ENCODE data around the gene FHIT.

DNA sequence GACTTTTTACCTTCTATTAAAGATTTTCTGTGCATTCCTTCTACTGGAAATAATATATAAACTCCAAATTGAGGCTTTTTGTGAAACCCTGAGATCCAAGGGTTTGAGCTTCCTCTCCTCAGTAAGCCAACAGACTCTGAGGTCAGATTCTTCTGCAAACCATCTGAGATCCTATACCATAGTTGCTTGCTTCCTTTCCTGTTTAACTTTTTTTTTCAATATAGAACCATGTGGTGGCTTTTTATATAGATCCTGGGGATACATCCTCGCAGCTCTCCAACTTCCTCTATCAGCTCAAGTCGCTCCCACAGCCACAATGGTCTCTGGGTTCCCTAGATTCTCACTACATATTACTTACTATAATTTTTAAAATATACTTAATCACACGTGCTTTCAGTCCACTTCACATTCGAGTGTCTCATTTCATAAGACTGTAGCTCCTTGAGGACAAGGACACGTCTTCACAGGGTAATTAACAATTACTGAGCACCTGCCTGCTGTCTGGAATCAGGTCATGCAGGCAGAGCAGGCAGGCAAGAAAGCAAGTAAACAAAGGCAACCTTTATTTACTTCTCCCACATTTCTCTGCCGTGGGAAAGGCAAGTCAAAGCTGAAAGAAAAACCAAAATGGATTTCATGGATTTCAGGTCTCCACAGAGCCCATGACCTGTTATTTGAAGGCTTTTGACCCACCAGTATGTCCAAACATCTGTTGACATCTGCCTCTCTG, 941.5 kb downstream of the FHIT start:
- TF ChIP-seq CTCF (IDR thresholded peaks at IDR 0.05) (no peak), POLR2A (IDR thresholded peaks at IDR 0.05) (no peak)

Data from ovary (tissue), 3 donors.